K562 (cell line): Measurements from ENCODE around the gene HRH4. TPM values are rescaled to one million over a fixed set of nuclear protein-coding genes. Genes with fewer than 3 reads are reported as not detected.

Experiments
- ATAC-seq: fragments of 200-7000 bp; cut with Tn5 transposase; 3 replicates; pipeline ENCODE4 v1.9.1; 2020; ENCODE audit warnings: moderate library complexity
- BruUV-seq: library from RNA; stranded (reverse); fragments of 400-500 nt; replicated peaks from 2 replicates; lab custom pipeline; 2021; lab: Mats Ljungman, UMichigan
- CTCF ChIA-PET: fragments of 300-600 bp; formaldehyde crosslinking; extraction: SDS; loops from one replicate; lab custom pipeline; 2021; ENCODE audit warnings: low intra/inter-chr PET ratio; lab: Yijun Ruan, JAX
- POLR2A ChIA-PET: fragments of 300-600, 350-650 bp; sonication (Branson Sonifier 250); formaldehyde crosslinking; extraction: SDS; loops from one replicate; lab custom pipeline; 2021; ENCODE audit warnings: antibody characterized with exemption, inconsistent platforms; lab: Yijun Ruan, JAX
- DNase-seq, 4 experiments: peaks; one replicate each; pipeline versions ENCODE4 v3.0.0 to v3.0.0-alpha.2; 2011 to 2018; ENCODE audit warnings: low spot score in 3 of 4, mixed read lengths in 3 of 4; ENCODE audit errors: extremely low read depth in 1 of 4
- FAIRE-seq: peaks from 2 replicates; lab custom pipeline; 2011; peaks lifted over from hg19 to GRCh38; lab: Jason Lieb, UNC
- H2AFZ ChIP-seq: 2 replicates; pipeline ENCODE4 v1.6.0; 2011; ENCODE audit warnings: low read depth, low read length, control low read depth, inconsistent platforms
- H3K27ac ChIP-seq: fragments of 200-600 bp; 3 replicates; pipeline ENCODE4 v1.8.0; 2011; ENCODE audit warnings: low read depth, mild to moderate bottlenecking, control low read depth, inconsistent platforms, low read length, moderate library complexity, mixed read lengths; ENCODE audit errors: extremely low read depth
- H3K27me3 ChIP-seq, 2 experiments: fragments of 300-600 bp in 1 of 2; 2 replicates in 1 of 2; 3 replicates in 1 of 2; pipeline versions ENCODE4 v1.6.0 to v1.8.0; 2011; ENCODE audit warnings: inconsistent platforms in 2 of 2, low read length in 2 of 2, mild to moderate bottlenecking in 1 of 2, mixed read lengths in 1 of 2, moderate library complexity in 1 of 2; ENCODE audit not compliant: control insufficient read depth in 2 of 2, insufficient read depth in 2 of 2
- H3K36me3 ChIP-seq: fragments of 300-600 bp; 3 replicates; pipeline ENCODE4 v1.8.0; 2011; ENCODE audit warnings: mild to moderate bottlenecking, low read length, inconsistent platforms; ENCODE audit not compliant: control insufficient read depth, insufficient read depth
- H3K4me1 ChIP-seq, 2 experiments: fragments of 200-600 bp in 1 of 2; replicated peaks in 1 of 2; 2 replicates in 1 of 2; 3 replicates in 1 of 2; pipeline versions ENCODE4 v1.5.1 to v1.8.0; 2011; ENCODE audit warnings: inconsistent platforms in 2 of 2, low read length in 2 of 2, mild to moderate bottlenecking in 1 of 2, mixed read lengths in 1 of 2, moderate library complexity in 1 of 2; ENCODE audit not compliant: control insufficient read depth in 2 of 2, insufficient read depth in 2 of 2
- H3K4me2 ChIP-seq: 2 replicates; pipeline ENCODE4 v1.6.1; 2011; ENCODE audit warnings: low read length, control low read depth, inconsistent platforms, mixed read lengths; ENCODE audit not compliant: insufficient read depth
- H3K4me3 ChIP-seq: fragments of 200-600 bp; sonication (generic), shearing (Covaris generic); 2 replicates; pipeline ENCODE4 v1.5.1; 2016; ENCODE audit warnings: control low read depth, inconsistent platforms
- H3K79me2 ChIP-seq: fragments of 200-600 bp; 3 replicates; pipeline ENCODE4 v1.8.0; 2011; ENCODE audit warnings: low read length, inconsistent platforms; ENCODE audit not compliant: control insufficient read depth, insufficient read depth
- H3K9ac ChIP-seq, 2 experiments: 2 replicates each; pipeline versions ENCODE4 v1.6.0 to v1.6.1; 2011; ENCODE audit warnings: low read depth in 2 of 2, low read length in 2 of 2, control low read depth in 1 of 2, inconsistent platforms in 1 of 2, mild to moderate bottlenecking in 1 of 2, mixed read lengths in 1 of 2; ENCODE audit not compliant: insufficient read depth in 1 of 2
- H3K9me1 ChIP-seq: one replicate; pipeline ENCODE4 v1.6.0; 2011; ENCODE audit warnings: inconsistent platforms, mild to moderate bottlenecking, low read length, moderate library complexity; ENCODE audit not compliant: control insufficient read depth, insufficient read depth
- H3K9me3 ChIP-seq: replicated peaks from 2 replicates; pipeline ENCODE4 v1.5.1; 2011; ENCODE audit warnings: low read depth, low read length, inconsistent platforms; ENCODE audit not compliant: control insufficient read depth, insufficient read depth
- H4K20me1 ChIP-seq: replicated peaks from 2 replicates; pipeline ENCODE4 v1.6.1; 2011; ENCODE audit warnings: low read length, inconsistent platforms, mixed read lengths; ENCODE audit not compliant: control insufficient read depth, insufficient read depth
- CBX1 ChIP-seq: sonication (generic); IDR thresholded peaks from 2 replicates; pipeline ENCODE4 v1.6.1; 2016; ENCODE audit warnings: antibody characterized with exemption, low read depth, mild to moderate bottlenecking
- CBX2 ChIP-seq: fragments of 200-600 bp; sonication (generic); IDR thresholded peaks from one replicate; pipeline ENCODE4 v1.6.1; 2012; ENCODE audit warnings: mild to moderate bottlenecking, low read length, inconsistent platforms; ENCODE audit not compliant: insufficient read depth, poor library complexity, severe bottlenecking
- DIDO1 ChIP-seq: fragments of 450-650 bp; IDR thresholded peaks from 2 replicates; pipeline ENCODE4 v1.6.1; 2016; ENCODE audit warnings: low read depth, missing biosample characterization, missing genetic modification characterization
- GTF2E2 ChIP-seq: fragments of 200-800 bp; sonication (Bioruptor generic); IDR thresholded peaks from 2 replicates; pipeline ENCODE4 v1.6.1; 2016; ENCODE audit warnings: missing genetic modification characterization, missing compliant biosample characterization
- HCFC1 ChIP-seq: IDR thresholded peaks from 2 replicates; pipeline ENCODE4 v1.6.1; 2012; ENCODE audit warnings: low read depth, low read length, improper control_type of control experiment
- HOXB6 ChIP-seq: fragments of 250-450 bp; sonication (Bioruptor Pico); IDR thresholded peaks from 2 replicates; pipeline ENCODE4 v1.5.1; 2022; ENCODE audit warnings: mild to moderate bottlenecking, borderline replicate concordance
- KAT8 ChIP-seq: fragments of 450-650 bp; IDR thresholded peaks from 2 replicates; pipeline ENCODE4 v1.6.1; 2016; ENCODE audit warnings: low read depth, mild to moderate bottlenecking
- NONO ChIP-seq, 2 experiments: fragments of 200-400 bp in 1 of 2; fragments of 450-650 bp in 1 of 2; formaldehyde crosslinking in 1 of 2; IDR thresholded peaks; 2 replicates each; pipeline ENCODE4 v1.6.1; 2017; ENCODE audit warnings: low read depth in 2 of 2, mild to moderate bottlenecking in 2 of 2, moderate library complexity in 2 of 2, low read length in 1 of 2
- POLR2G ChIP-seq: fragments of 200-400 bp; formaldehyde crosslinking; IDR thresholded peaks from 2 replicates; pipeline ENCODE4 v1.6.1; 2017; ENCODE audit warnings: low read depth, mild to moderate bottlenecking, antibody characterized with exemption, low read length, moderate library complexity
- SRSF1 ChIP-seq: fragments of 200-400 bp; formaldehyde crosslinking; IDR thresholded peaks from 2 replicates; pipeline ENCODE4 v1.6.1; 2017; ENCODE audit warnings: mild to moderate bottlenecking, low read depth, low read length, moderate library complexity
- TAF1 ChIP-seq: IDR thresholded peaks from 2 replicates; pipeline ENCODE4 v1.6.1; 2011; ENCODE audit warnings: mild to moderate bottlenecking, low read length, moderate library complexity; ENCODE audit not compliant: insufficient read depth, control insufficient read depth, severe bottlenecking; ENCODE audit errors: extremely low read depth
- TAF7 ChIP-seq: fragments of 450-650 bp; IDR thresholded peaks from 2 replicates; pipeline ENCODE4 v1.6.1; 2016; ENCODE audit warnings: missing genetic modification characterization, missing compliant biosample characterization
- THAP12 ChIP-seq: fragments of 250-450 bp; sonication (Bioruptor Pico); IDR thresholded peaks from 2 replicates; pipeline ENCODE4 v1.9.0; 2021; ENCODE audit warnings: mild to moderate bottlenecking, inconsistent platforms
- ZEB2 ChIP-seq: fragments of 450-650 bp; IDR thresholded peaks from 2 replicates; pipeline ENCODE4 v1.6.1; 2016
- ZNF175 ChIP-seq: fragments of 200-800 bp; sonication (Bioruptor generic); IDR thresholded peaks from 2 replicates; pipeline ENCODE4 v1.6.1; 2016; ENCODE audit warnings: low read depth, mild to moderate bottlenecking, missing genetic modification characterization, missing compliant biosample characterization
- ZNF695 ChIP-seq: fragments of 450-650 bp; formaldehyde crosslinking; IDR thresholded peaks from 2 replicates; pipeline ENCODE4 v1.4.0; 2020; ENCODE audit warnings: mild to moderate bottlenecking, moderate library complexity
- WGBS: fragments of 100-300 bp; shearing (Covaris generic); methylation state at CpG from one replicate; pipeline ENCODE4 v1.1.6; 2016; ENCODE audit warnings: low coverage, mixed read lengths; ENCODE audit not compliant: insufficient coverage; ENCODE audit errors: missing lambda C conversion rate; 5-methylcytosine and 5-hydroxymethylcytosine counted together
- in situ Hi-C: fragments of 300-500 bp; cut with MboI; formaldehyde crosslinking; loops from 4 replicates; pipeline ENCODE4 v1.15.0; 2018; ENCODE audit warnings: inconsistent platforms, mixed read lengths
- intact Hi-C: fragments of 100-400 bp; cut with micrococcal nuclease; formaldehyde crosslinking; loops from 2 replicates; pipeline ENCODE4 v1.14.2; 2022
- polyA plus RNA-seq, 8 experiments: library from polyadenylated mRNA; depleted of rRNA in 4 of 8; stranded (reverse) in 5 of 8; unstranded in 3 of 8; fragments of >200 nt; fragmentation: Nextera tagmentation in 2 of 8; fragmentation: Illumina TruSeq in 1 of 8; extraction: Ambion mirVana in 2 of 8; extraction: Trizol in 1 of 8; gene quantifications; 2 replicates each; pipeline versions ENCODE4 v1.2.1 to v1.2.3, GENCODE V29; 2011 to 2014; ENCODE audit warnings: inconsistent platforms in 1 of 8, missing spikeins in 1 of 8
- total RNA-seq, 7 experiments: library from RNA; depleted of rRNA in 6 of 7; stranded (reverse); fragments of >200 nt in 6 of 7; fragmentation: Illumina TruSeq in 2 of 7; extraction: Trizol in 2 of 7; gene quantifications; 2 replicates each; pipeline versions ENCODE4 v1.2.1 to v1.2.3, GENCODE V29; 2011 to 2021; ENCODE audit warnings: low replicate concordance in 1 of 7
- TF ChIP-seq, protein P1 (sequence below), 2 experiments: IDR thresholded peaks; 2 replicates each; pipeline ENCODE4 v1.6.1; 2011; ENCODE audit warnings: borderline replicate concordance in 1 of 2, control low read depth in 1 of 2, low read depth in 1 of 2, low read length in 1 of 2, mild to moderate bottlenecking in 1 of 2, mixed read lengths in 1 of 2, moderate library complexity in 1 of 2; ENCODE audit not compliant: insufficient read depth in 1 of 2, insufficient read length in 1 of 2, poor library complexity in 1 of 2, severe bottlenecking in 1 of 2; ENCODE audit errors: extremely low read depth in 1 of 2

HRH4 gene
- total and polyA plus RNA-seq, 9 of the 15 experiments (the other 6 are each of a cell fraction or from before 2014, with no cell fraction given): not detected

- H3K9ac ChIP-seq: peak within 1 kb of the TSS; percentile 71 to 91
- peak within 1 kb of the TSS; percentile 57 for H3K4me3 ChIP-seq
- intact Hi-C loops (loop anchor here (10.0 kb wide), 1 partner anchor 58 kb away; no protein-coding TSS in a partner anchor), in situ Hi-C loops (no loop called here)
- ChIA-PET CTCF (no interaction called here), POLR2A (interaction anchor here (0.7 to 1.5 kb wide), 3 partner anchors 9 to 40 kb away, joined by 3 to 8 read pairs (median 7); no protein-coding TSS in a partner anchor)
- FAIRE-seq (peak; percentile 42), DNase-seq (peak; percentile 88 to 93 (median 90)), ATAC-seq (peak; percentile 96)
- BruUV-seq: TSS peak; percentile 59
- H4K20me1 ChIP-seq: no peaks in the 10 kb centered on the region
- H3K27ac ChIP-seq: peak within 1 kb of the TSS; percentile 75
- peaks cover 5% of the 10 kb centered on the region; the same call in 1 of the 2 replicates for H3K9me3 ChIP-seq
- peaks cover 0 to 3% of the 10 kb centered on the region in 2 experiments; a peak in 3 of 5 replicates for H3K27me3 ChIP-seq
- H3K9me1 ChIP-seq: no peaks in the 10 kb centered on the region
- peaks cover 2 to 10% of the 10 kb centered on the region in 2 experiments; a peak in 2 of 5 replicates for H3K4me1 ChIP-seq
- H3K36me3 ChIP-seq: no peaks in the 10 kb centered on the region
- no peaks in the 10 kb centered on the region for H3K79me2 ChIP-seq
- H2AFZ ChIP-seq: peak within 1 kb of the TSS; percentile 79
- 14% methylated on average over 82 of the region's 82 CpGs for WGBS
- peak within 1 kb of the TSS; percentile 85 for H3K4me2 ChIP-seq
- peak; percentile 60; the same call in 1 of the 2 replicates for TF ChIP-seq THAP12 (CRISPR knock-in tag)
- peak; percentile 99 for TF ChIP-seq CBX1
- no peak for TF ChIP-seq CBX2
- TF ChIP-seq SRSF1: peak; percentile 97
- no peak for TF ChIP-seq KAT8
- peak; percentile 22; the same call in 1 of the 2 replicates for TF ChIP-seq TAF7
- TF ChIP-seq HOXB6 (CRISPR knock-in tag): peak; percentile 67; the same call in 1 of the 2 replicates
- TF ChIP-seq, protein P1, sequence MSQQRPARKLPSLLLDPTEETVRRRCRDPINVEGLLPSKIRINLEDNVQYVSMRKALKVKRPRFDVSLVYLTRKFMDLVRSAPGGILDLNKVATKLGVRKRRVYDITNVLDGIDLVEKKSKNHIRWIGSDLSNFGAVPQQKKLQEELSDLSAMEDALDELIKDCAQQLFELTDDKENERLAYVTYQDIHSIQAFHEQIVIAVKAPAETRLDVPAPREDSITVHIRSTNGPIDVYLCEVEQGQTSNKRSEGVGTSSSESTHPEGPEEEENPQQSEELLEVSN (IDR thresholded peaks at IDR 0.05; ENCODE audit: borderline replicate concordance in 1 of 2, extremely low read depth in 1 of 2, insufficient read depth in 1 of 2, insufficient read length in 1 of 2, low read depth in 1 of 2, low read length in 1 of 2, poor library complexity in 1 of 2, severe bottlenecking in 1 of 2): peak; percentile 74 to 92
- no peak; the same call in 1 of the 2 replicates for TF ChIP-seq GTF2E2 (tag)
- peak; percentile 78 for TF ChIP-seq HCFC1
- TF ChIP-seq POLR2G: peak; percentile 96
- peak; percentile 29 for TF ChIP-seq TAF1
- no peak for TF ChIP-seq ZEB2
- TF ChIP-seq ZNF175 (CRISPR knock-in tag): peak; percentile 90
- peak; percentile 46 to 65; a peak in 2 of 4 replicates for TF ChIP-seq NONO (IDR thresholded peaks at IDR 0.05; ENCODE audit: low read depth in 2 of 2, low read length in 1 of 2)
- TF ChIP-seq DIDO1: no peak; the same call in none of the 2 replicates
- TF ChIP-seq ZNF695 (CRISPR knock-in tag): peak; percentile 85; the same call in 1 of the 2 replicates
Measured at GRCh38 chr18:24426398-24427294, 33.8 kb upstream of the HRH4 start, which contains the start of gene IMPACT. TSS of gene IMPACT (plus strand) at chr18:24426670. CDS start at chr18:24426757, 87 bp downstream.
